IPS-NIHi11 (cell line): ENCODE results near the gene MAGI1.
"Not testable (repeated sequence)": the region's sequence is repeated elsewhere in the genome, so short reads cannot be mapped to it uniquely, and the experiment has no call there.

Experiments
- DNase-seq: peaks from one replicate; pipeline ENCODE4 v3.0.0; 2012; ENCODE audit warnings: mixed read lengths, low spot score

MAGI1 gene

GRCh38 chr3:65618599-65618998, 420.1 kb downstream of the MAGI1 start:
- DNase-seq, result no peak

DNA sequence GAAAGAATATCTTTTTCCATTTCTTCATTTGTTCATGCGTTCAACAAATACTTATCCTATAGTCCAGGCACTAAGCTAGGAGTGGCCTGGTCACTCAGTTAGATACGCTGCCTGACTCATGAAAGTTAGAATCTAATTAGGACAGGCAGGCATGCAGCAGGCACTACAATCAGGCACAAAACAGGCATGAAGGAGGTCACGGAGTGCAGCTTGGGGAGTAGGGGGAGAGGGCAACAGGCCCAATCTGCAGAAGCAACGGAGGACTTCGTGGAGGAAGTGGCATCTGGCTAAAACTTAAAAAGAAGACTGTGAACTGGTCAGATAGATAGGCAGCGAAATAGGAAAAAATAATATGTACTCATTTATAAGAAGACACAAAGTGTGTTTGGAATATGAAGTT, 420.9 kb downstream of the MAGI1 start:
- no peak for DNase-seq

DNA sequence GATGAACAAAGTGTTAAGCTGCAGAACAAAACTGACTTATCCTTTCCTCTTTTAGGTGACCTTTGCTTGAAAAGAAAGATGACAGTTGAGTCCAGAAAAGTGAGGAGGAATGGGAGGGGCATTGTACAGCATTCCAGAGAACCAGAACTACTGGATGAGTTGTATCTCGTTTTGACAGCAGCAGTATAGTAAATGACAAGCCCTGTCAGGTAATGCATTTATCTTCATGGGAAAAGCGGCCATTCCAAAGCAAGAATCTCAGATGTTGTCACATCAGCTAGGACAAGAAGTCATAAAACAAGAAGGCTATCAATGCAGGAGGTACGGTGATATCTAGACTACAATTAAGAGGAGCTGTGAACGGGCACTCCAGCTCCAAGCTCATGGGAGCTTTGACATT, 421.5 kb downstream of the MAGI1 start:
- no peak for DNase-seq

DNA sequence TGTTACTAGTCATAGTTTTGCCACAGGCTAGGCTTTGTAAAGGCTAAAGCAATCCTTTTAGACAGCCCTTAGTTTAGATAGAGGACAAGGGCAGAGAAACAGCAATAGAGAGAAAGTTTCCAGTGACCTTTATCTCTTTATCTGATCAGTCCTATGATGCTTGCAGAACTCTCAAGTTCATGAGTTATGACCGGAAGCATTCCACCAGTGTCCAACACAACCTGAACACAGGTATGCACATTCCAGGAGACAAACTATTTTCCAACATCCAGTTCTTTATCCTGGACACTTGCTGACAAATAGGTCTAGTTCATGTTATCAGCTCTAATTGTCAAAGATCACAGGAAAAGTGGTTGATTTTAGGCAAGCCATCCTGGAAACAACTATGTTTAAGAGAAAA, 422.2 kb downstream of the MAGI1 start:
- no peak for DNase-seq

GRCh38 chr3:65615329-65615728, 423.4 kb downstream of the MAGI1 start:
- DNase-seq, result no peak

DNA sequence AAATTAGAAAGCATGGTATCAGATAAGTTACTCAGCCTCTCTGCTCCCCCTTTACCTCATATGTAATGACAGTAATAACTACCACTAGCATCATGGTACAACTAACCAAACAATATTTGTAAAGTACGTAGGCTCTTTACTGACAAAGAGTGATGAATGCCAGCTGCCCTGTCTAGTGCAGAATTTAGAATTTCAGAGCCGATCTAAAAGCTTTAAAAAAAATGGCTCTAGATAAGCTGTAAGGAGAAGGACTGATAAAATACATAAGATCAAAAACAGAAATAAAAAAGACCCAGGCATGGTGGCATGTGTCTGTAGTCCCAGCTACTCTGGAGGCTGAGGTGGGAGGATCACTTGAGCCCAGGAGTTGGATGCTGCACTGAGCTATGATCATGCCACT, 424.1 kb downstream of the MAGI1 start:
- DNase-seq, result no peak

DNA sequence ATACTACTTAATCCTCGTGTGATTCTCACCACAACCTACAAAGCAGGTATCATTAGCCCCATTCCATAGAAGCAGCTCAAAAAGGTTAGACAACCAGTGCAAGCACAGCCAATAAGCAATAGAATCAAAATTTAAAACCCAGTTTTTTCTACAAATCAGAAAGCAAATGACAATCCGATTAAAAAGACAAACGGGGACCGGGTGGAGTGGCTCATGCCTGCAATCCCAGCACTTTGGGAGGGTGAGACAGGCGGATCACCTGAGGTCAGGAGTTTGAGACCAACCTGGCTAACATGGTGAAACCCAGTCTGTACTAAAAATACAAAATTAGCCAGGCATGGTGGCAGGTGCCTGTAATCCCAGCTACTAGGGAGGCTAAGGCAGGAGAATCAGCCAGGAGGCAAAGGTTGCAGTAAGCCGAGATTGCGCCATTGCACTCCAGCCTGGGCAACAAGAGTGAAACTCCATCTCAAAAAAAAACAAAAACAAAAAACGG, 430.7 kb downstream of the MAGI1 start:
- not testable (repeated sequence) for DNase-seq

DNA sequence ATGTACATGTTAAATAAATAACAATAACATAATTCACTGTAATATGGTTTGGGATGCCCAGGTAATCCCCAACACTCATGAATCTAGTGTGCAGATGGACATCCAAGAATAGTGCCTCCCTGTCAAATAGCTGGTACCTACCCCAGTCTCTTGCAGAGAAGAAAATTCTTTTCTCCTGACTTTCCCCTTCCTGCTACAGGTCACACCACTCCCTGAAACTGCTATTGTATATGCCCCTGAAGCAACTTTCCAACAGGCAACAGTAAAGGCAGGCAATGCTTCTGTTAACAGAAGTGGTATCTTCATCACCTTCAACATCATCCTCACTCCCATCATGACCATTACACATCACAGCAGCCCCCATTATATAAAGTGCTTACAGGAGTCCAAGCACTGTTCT, 431.6 kb downstream of the MAGI1 start:
- DNase-seq, result no peak

DNA sequence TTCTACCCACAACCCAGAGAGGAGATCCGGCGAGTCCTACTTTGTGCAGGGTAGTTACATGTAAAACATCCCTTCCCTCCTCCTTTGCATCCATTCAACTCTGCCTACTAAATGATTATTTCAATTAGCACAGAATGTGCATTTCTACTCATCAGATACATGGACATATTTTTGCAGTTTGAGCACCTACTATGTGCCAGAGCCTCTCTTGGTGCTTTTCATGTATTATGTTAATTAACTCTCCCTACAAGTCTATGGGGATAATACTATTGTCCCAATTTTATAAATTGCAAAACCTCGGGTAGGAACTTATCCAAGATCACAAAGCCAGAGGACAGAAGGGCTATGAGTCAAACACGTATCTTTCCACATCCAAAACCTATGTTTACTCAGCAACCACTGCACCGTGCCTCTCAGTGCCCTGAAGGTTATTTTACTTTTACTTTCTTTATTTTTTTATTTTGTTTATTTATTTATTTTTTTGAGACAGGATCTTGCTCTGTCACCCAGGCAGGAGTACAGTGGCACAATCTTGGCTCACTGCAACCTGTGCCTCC, 432.8 kb downstream of the MAGI1 start:
- DNase-seq, result no peak

DNA sequence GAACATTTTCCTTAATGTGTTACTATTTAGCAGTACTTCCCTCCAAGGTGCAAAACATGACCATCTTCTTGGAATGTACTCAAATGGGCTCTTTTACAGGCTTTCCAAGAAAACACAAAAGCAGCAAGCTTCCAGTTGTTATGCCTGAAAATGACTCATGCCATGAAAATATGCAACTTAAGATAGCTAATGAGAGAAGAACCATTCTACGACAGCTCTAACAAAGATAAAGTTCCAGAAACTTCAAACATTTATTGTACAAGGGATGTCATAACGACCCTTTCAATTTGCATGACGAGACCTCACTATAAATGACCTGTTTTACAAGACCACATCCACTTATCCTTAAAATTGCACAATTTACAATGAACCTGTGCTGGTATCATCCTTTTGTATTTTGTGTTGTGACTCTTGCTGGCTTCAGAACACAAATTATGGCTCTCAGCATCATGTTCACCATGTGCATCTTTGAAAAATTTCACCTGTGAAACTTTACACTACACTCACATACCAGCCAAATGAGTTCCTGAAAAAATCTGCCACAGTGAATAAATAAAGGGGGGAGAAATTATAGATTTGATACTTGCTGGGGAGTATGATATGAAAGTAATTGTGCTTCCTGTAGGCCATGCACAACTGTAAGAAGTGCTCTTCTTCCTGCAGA, 433.7 kb downstream of the MAGI1 start:
- no peak for DNase-seq

- DNase-seq, result no peak
These were observed 435.1 kb downstream of the MAGI1 start for GRCh38 chr3:65603631-65604030.

- DNase-seq, result no peak
These were observed 437.8 kb downstream of the MAGI1 start for GRCh38 chr3:65600888-65601287.

- DNase-seq, result peak; percentile 82
These were observed 440.7 kb downstream of the MAGI1 start for GRCh38 chr3:65597952-65598413.

DNA sequence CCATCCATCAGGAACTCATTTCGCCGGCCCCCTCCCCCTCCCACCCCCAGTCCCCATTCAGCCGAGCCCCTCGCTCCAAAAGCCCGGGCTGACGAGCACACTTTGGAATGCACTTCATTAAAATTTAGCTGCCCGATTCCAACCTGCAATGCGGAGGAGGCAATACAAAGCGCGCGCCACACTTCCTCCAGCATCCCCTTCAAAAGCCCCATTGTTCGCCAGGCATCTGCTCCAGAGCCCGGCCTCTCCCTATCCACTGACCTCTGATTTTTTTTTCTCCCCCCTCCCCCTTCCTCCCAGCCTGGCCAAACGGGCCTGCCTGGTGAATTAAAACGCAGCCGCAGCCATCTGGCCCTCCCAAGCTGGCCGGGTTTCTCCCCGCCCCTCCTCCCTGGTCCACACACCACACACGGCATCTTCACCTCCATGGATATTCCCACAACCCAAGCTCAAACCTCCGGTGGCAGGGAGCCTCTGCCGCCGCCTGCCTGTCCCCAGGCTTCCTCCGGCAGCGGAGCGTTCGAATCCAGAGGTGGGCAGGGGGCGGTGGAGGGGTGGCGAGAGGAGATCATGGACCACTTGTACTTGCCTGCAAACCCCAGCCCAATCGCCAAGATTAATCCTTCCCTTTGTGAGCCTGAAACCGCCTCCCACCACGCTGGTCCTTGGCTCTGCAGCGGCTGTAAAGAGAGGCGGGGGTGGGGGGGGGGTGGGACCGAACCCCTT, 441.3 kb downstream of the MAGI1 start:
- peak; percentile 69 for DNase-seq

GRCh38 chr3:65596571-65597225, 442.0 kb downstream of the MAGI1 start:
- no peak for DNase-seq

- no peak for DNase-seq
These were observed 442.8 kb downstream of the MAGI1 start for GRCh38 chr3:65596029-65596300.

- DNase-seq, result no peak
These were observed 443.3 kb downstream of the MAGI1 start for GRCh38 chr3:65595222-65596028.

GRCh38 chr3:65593780-65594752, 444.7 kb downstream of the MAGI1 start:
- DNase-seq, result no peak

GRCh38 chr3:65591313-65591712, 447.4 kb downstream of the MAGI1 start:
- no peak for DNase-seq

DNA sequence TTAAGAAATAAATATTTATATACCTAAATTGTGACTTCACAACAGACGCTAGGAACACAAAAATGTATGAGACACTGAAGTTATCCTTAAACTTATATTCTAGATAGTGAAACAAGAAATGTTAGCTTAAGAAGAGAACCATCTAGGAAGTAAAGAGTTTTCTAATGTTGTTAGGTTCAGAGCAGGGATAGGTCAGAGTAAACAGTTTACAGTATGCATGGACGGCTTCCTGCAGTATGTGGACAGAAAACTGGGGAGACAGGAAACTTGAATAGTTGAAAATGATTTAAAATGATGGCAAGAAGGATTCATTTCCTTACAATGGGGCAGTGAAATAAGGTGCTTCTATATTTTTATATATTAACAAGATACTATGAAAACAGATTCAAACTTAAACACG, 449.8 kb downstream of the MAGI1 start:
- no peak for DNase-seq
